Gastroesophageal sphincter (tissue), 3 donors: ENCODE measurements around the gene PHLPP1.

Experiments
- EP300 ChIP-seq: sonication (generic); formaldehyde crosslinking; IDR thresholded peaks from one replicate; pipeline ENCODE4 v1.6.1; 2017; ENCODE audit warnings: antibody characterized with exemption, mild to moderate bottlenecking
- POLR2A ChIP-seq, 2 donors: fragments of 450-650 bp; IDR thresholded peaks; one replicate each; pipeline ENCODE4 v1.6.1; 2017; ENCODE audit warnings: antibody characterized with exemption in 2 of 2, mild to moderate bottlenecking in 2 of 2, moderate library complexity in 1 of 2
- TF ChIP-seq, protein P1 (sequence below), 4 experiments: fragments of 200-600 bp in 2 of 4; fragments of 450-650 bp in 2 of 4; sonication (generic) in 1 of 4; IDR thresholded peaks; one replicate each; pipeline ENCODE4 v1.5.1; 2017 to 2019; ENCODE audit warnings: antibody characterized with exemption in 4 of 4, mild to moderate bottlenecking in 2 of 4, moderate library complexity in 2 of 4

DNA sequence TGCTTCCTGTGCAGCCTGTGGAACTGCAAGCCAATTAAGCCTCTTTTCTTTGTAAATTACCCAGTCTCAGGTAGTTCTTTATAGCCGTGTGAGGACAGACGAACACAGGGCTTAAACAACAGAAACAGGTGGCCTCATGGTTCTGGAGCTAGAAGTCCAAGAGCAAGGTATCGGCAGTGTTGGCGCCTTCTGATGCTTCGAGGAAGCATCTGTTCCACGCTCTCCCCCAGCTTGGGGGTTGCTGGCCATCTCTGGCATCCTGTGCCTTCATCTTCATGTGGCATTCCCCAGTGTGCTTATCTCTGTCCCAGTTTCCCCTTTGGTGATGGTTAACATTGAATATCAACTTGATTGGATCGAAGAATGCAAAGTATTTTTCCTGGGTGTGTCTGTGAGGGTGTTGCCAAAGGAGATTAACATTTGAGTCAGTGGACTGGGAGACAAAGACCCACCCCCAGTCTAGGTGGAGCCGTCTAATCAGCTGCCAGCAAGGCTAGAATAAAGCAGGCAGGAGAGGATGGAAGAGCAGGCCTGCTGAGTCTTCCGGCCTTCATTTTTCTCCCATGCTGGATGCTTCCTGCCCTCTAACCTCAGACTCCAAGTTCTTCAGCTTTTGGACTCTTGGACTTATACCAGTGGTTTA is 287.6 kb downstream of the PHLPP1 start:
- TF ChIP-seq, protein P1, sequence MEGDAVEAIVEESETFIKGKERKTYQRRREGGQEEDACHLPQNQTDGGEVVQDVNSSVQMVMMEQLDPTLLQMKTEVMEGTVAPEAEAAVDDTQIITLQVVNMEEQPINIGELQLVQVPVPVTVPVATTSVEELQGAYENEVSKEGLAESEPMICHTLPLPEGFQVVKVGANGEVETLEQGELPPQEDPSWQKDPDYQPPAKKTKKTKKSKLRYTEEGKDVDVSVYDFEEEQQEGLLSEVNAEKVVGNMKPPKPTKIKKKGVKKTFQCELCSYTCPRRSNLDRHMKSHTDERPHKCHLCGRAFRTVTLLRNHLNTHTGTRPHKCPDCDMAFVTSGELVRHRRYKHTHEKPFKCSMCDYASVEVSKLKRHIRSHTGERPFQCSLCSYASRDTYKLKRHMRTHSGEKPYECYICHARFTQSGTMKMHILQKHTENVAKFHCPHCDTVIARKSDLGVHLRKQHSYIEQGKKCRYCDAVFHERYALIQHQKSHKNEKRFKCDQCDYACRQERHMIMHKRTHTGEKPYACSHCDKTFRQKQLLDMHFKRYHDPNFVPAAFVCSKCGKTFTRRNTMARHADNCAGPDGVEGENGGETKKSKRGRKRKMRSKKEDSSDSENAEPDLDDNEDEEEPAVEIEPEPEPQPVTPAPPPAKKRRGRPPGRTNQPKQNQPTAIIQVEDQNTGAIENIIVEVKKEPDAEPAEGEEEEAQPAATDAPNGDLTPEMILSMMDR (IDR thresholded peaks at IDR 0.05) = no peak
- TF ChIP-seq POLR2A (IDR thresholded peaks at IDR 0.05) (no peak), EP300 (no peak)
